ENCODE measurements around the gene ARHGAP44. TPM values are rescaled to one million over a fixed set of nuclear protein-coding genes. Genes with fewer than 3 reads are reported as not detected.

The ARHGAP44 gene
- total RNA-seq, 1 donor from 2014 or later, result 0.79 TPM

GRCh38 chr17:12773153-12773552 is 16.1 kb upstream of the ARHGAP44 start:
- H3K4me3 ChIP-seq (ENCODE audit: low read depth, low read length), result no peak overlapping the region
- DNase-seq (ENCODE audit: low read depth) (no peak), FAIRE-seq (no peak)
- H3K36me3 ChIP-seq (ENCODE audit: control insufficient read depth, insufficient read depth, low read length), result no peaks in the 10 kb centered on the region
- no peaks in the 10 kb centered on the region for H3K27me3 ChIP-seq (ENCODE audit: control insufficient read depth, insufficient read depth, low read length)
- TF ChIP-seq, protein P1, sequence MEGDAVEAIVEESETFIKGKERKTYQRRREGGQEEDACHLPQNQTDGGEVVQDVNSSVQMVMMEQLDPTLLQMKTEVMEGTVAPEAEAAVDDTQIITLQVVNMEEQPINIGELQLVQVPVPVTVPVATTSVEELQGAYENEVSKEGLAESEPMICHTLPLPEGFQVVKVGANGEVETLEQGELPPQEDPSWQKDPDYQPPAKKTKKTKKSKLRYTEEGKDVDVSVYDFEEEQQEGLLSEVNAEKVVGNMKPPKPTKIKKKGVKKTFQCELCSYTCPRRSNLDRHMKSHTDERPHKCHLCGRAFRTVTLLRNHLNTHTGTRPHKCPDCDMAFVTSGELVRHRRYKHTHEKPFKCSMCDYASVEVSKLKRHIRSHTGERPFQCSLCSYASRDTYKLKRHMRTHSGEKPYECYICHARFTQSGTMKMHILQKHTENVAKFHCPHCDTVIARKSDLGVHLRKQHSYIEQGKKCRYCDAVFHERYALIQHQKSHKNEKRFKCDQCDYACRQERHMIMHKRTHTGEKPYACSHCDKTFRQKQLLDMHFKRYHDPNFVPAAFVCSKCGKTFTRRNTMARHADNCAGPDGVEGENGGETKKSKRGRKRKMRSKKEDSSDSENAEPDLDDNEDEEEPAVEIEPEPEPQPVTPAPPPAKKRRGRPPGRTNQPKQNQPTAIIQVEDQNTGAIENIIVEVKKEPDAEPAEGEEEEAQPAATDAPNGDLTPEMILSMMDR (IDR thresholded peaks at IDR 0.05; ENCODE audit: insufficient read depth, low read length, severe bottlenecking), result no peak

GRCh38 chr17:12789075-12789480 is 220 bp upstream of the ARHGAP44 start:
- DNase-seq (ENCODE audit: low read depth) (peak; percentile 37), FAIRE-seq (no peak)
- TF ChIP-seq, protein P1 (IDR thresholded peaks at IDR 0.05; ENCODE audit: insufficient read depth, low read length, severe bottlenecking), result no peak
- H3K27me3 ChIP-seq (ENCODE audit: control insufficient read depth, insufficient read depth, low read length), result peaks cover 5% of the 10 kb centered on the region
- H3K4me3 ChIP-seq (ENCODE audit: low read depth, low read length), result peak overlapping the region; percentile 51
- no peaks in the 10 kb centered on the region for H3K36me3 ChIP-seq (ENCODE audit: control insufficient read depth, insufficient read depth, low read length)

DNA sequence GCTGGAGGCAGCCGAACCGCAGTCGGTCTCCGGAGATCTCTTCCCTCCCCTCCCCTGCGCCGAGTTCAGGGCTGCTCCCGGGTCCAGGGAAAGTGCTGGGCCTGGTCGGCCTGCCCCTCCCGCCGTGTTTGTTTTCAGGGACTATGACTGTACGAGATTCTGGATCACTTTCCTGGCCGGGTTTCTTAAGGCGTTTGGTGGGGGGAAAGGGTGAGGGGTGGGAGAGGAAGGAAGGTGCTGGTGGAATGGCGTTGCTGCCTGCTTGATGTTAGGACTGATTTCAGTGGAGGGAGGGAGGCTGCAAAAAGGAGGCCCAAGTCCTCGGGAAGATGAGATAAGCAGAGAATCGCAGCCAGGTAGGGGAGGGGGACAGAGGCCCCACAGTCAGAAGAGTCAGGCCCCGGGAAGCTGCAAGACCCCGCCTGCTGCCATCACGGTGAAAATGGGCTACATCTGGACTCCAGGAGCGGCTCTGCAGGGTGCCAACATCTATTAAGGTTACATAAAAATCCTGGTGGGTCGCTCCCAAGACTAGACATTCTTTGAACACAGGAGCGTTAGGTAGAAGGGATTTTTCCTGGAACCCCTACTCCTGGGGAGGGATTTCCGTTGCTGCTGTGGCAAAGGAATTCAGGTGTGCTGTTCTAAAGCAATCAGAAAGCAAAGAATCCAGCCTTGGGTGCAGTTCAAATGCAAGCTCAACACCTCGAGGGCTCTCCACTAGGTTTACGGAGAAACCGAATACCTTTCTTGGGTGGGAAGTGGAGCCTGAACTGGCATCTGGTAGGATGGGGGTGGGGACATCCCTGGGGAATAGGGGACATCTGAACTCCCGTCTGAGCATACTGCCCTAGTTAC is 1.2 kb downstream of the ARHGAP44 start:
- peak overlapping the region; percentile 51 for H3K4me3 ChIP-seq (ENCODE audit: low read depth, low read length)
- FAIRE-seq (no peak), DNase-seq (ENCODE audit: low read depth) (no peak)
- peaks cover 4% of the 10 kb centered on the region for H3K27me3 ChIP-seq (ENCODE audit: control insufficient read depth, insufficient read depth, low read length)
- TF ChIP-seq, protein P1 (IDR thresholded peaks at IDR 0.05; ENCODE audit: insufficient read depth, low read length, severe bottlenecking), result no peak
- no peaks in the 10 kb centered on the region for H3K36me3 ChIP-seq (ENCODE audit: control insufficient read depth, insufficient read depth, low read length)

GRCh38 chr17:12794919-12795532 is 5.7 kb downstream of the ARHGAP44 start:
- DNase-seq (ENCODE audit: low read depth) (no peak), FAIRE-seq (no peak)
- TF ChIP-seq, protein P1 (IDR thresholded peaks at IDR 0.05; ENCODE audit: insufficient read depth, low read length, severe bottlenecking), result no peak
- Histone ChIP-seq H3K27me3 (ENCODE audit: control insufficient read depth, insufficient read depth, low read length) (peaks cover 4% of the 10 kb centered on the region), H3K4me3 (ENCODE audit: low read depth, low read length) (no peak overlapping the region), H3K36me3 (ENCODE audit: control insufficient read depth, insufficient read depth, low read length) (no peaks in the 10 kb centered on the region)

DNA sequence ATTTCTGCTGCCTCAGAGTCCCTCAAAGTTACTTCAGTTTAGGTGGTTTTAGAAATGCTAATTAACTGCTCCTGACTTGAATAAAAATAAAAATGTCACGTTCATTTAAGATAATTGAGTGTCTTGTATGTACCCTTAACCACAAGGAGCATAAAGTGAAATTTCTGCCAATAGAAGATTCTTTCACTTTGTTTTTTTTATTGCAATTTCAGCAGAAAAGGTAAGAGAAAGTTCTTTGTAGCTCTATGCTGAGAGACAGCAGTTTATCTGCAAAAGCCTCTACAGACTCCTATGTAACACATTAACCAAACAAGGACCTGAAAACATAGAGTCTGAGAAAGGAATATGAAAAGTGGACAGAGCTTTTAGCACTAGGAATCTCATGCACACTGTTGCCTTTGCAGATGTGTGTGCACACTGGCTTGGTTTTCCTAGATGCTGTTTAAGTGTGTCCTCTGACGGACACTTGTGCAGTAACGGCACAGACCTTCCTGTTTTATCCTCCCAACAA is 11.6 kb downstream of the ARHGAP44 start:
- no peak overlapping the region for H3K4me3 ChIP-seq (ENCODE audit: low read depth, low read length)
- FAIRE-seq (no peak), DNase-seq (ENCODE audit: low read depth) (no peak)
- H3K27me3 ChIP-seq (ENCODE audit: control insufficient read depth, insufficient read depth, low read length), result no peaks in the 10 kb centered on the region
- H3K36me3 ChIP-seq (ENCODE audit: control insufficient read depth, insufficient read depth, low read length), result no peaks in the 10 kb centered on the region
- TF ChIP-seq, protein P1 (IDR thresholded peaks at IDR 0.05; ENCODE audit: insufficient read depth, low read length, severe bottlenecking), result no peak

Data from bronchial epithelial cell (primary cell).